GM18505 (cell line): ENCODE data around the gene GAMT.

Experiments
- ATAC-seq: cut with Tn5 transposase; IDR thresholded peaks from one replicate; pipeline ENCODE4 v1.9.1; 2021; ENCODE audit not compliant: unreplicated experiment
- POLR2A ChIP-seq: IDR thresholded peaks from 4 replicates; pipeline ENCODE4 v1.6.1; 2011; ENCODE audit warnings: borderline replicate concordance; ENCODE audit not compliant: insufficient read depth, insufficient read length; ENCODE audit errors: extremely low read depth

Gene GAMT

GRCh38 chr19:1417681-1418495, 16.5 kb upstream of the GAMT start:
- TF ChIP-seq POLR2A, result no peak
- no peak for ATAC-seq

- no peak for TF ChIP-seq POLR2A
- ATAC-seq, result no peak
These were observed 15.8 kb upstream of the GAMT start for GRCh38 chr19:1417145-1417544.

- TF ChIP-seq POLR2A, result no peak
- no peak for ATAC-seq
These were observed 14.9 kb upstream of the GAMT start for GRCh38 chr19:1416014-1416841.

- no peak for ATAC-seq
- TF ChIP-seq POLR2A, result no peak
These were observed 11.9 kb upstream of the GAMT start for GRCh38 chr19:1412995-1413800.

- TF ChIP-seq POLR2A, result no peak
- no peak for ATAC-seq
These were observed 11.1 kb upstream of the GAMT start for GRCh38 chr19:1412323-1412923.

- no peak for TF ChIP-seq POLR2A
- no peak for ATAC-seq
These were observed 10.2 kb upstream of the GAMT start for GRCh38 chr19:1411255-1412191.

GRCh38 chr19:1410789-1411188, 9.4 kb upstream of the GAMT start:
- no peak for TF ChIP-seq POLR2A
- no peak for ATAC-seq

GRCh38 chr19:1410136-1410786, 8.9 kb upstream of the GAMT start:
- ATAC-seq, result no peak
- TF ChIP-seq POLR2A, result no peak

- TF ChIP-seq POLR2A, result no peak
- ATAC-seq, result no peak
These were observed 8.1 kb upstream of the GAMT start for GRCh38 chr19:1409204-1410005.

- peak; percentile 22 for TF ChIP-seq POLR2A
- no peak for ATAC-seq
These were observed 7.2 kb upstream of the GAMT start for GRCh38 chr19:1408300-1409203.
